Fibroblast of pulmonary artery (primary cell): Measurements from ENCODE around the gene CBX3.
"Not testable (repeated sequence)": the region's sequence is repeated elsewhere in the genome, so short reads cannot be mapped to it uniquely, and the experiment has no call there.

Source experiments
- DNase-seq: peaks from one replicate; pipeline ENCODE4 v3.0.0-alpha.2; 2010; ENCODE audit warnings: low read depth
- H3K4me3 ChIP-seq: replicated peaks from 2 replicates; pipeline ENCODE4 v1.5.1; 2011; ENCODE audit warnings: low read depth, mild to moderate bottlenecking, control low read depth, low read length, moderate library complexity
- CTCF ChIP-seq: IDR thresholded peaks from 2 replicates; pipeline ENCODE4 v1.5.1; 2011; ENCODE audit warnings: mild to moderate bottlenecking, control low read depth, low read length, inconsistent platforms; ENCODE audit errors: missing control alignments

Gene CBX3

GRCh38 chr7:26172048-26172447, 29.5 kb upstream of the CBX3 start:
- no peak for DNase-seq

GRCh38 chr7:26175903-26176302, 25.6 kb upstream of the CBX3 start:
- not testable (repeated sequence) for DNase-seq, H3K4me3 ChIP-seq

More at GRCh38 chr7:26172048-26172447, 29.5 kb upstream of the CBX3 start:
- H3K4me3 ChIP-seq = no peak overlapping the region
- no peak for TF ChIP-seq CTCF

- not testable (repeated sequence) for H3K4me3 ChIP-seq, DNase-seq
These were observed 24.8 kb upstream of the CBX3 start for GRCh38 chr7:26176696-26177095.

- not testable (repeated sequence) for DNase-seq, H3K4me3 ChIP-seq
These were observed 24.3 kb upstream of the CBX3 start for GRCh38 chr7:26177269-26177668.

- no peak overlapping the region for H3K4me3 ChIP-seq
- DNase-seq = no peak
- no peak for TF ChIP-seq CTCF
These were observed 23.1 kb upstream of the CBX3 start for GRCh38 chr7:26178272-26178960.

GRCh38 chr7:26179422-26179821, 22.1 kb upstream of the CBX3 start:
- DNase-seq = no peak
- no peak for TF ChIP-seq CTCF
- no peak overlapping the region for H3K4me3 ChIP-seq

- no peak overlapping the region for H3K4me3 ChIP-seq
- TF ChIP-seq CTCF = no peak
- no peak for DNase-seq
These were observed 21.6 kb upstream of the CBX3 start for GRCh38 chr7:26179826-26180497.

GRCh38 chr7:26180792-26181198, 20.8 kb upstream of the CBX3 start:
- no peak overlapping the region for H3K4me3 ChIP-seq
- no peak for TF ChIP-seq CTCF
- DNase-seq = peak; percentile 52
